Sigmoid colon (tissue), 3 donors: ENCODE measurements around the gene SI.

Experiments used
- CTCF ChIP-seq, 4 experiments: fragments of 450-650 bp in 3 of 4; fragments of 200-600 bp in 1 of 4; IDR thresholded peaks; one replicate each; pipeline ENCODE4 v1.5.1; 2016 to 2019; ENCODE audit warnings: antibody characterized with exemption in 4 of 4, mild to moderate bottlenecking in 3 of 4, moderate library complexity in 2 of 4
- POLR2A ChIP-seq, 2 donors: fragments of 450-650 bp; IDR thresholded peaks; one replicate each; pipeline ENCODE4 v1.6.1; 2016; ENCODE audit warnings: antibody characterized with exemption in 2 of 2, mild to moderate bottlenecking in 2 of 2, moderate library complexity in 2 of 2

GRCh38 chr3:164929642-164930041, 148.7 kb downstream of the SI start:
- TF ChIP-seq CTCF (IDR thresholded peaks at IDR 0.05) (no peak), POLR2A (IDR thresholded peaks at IDR 0.05) (no peak)
